Stimulated activated CD4-positive, alpha-beta T cell treated with anti-CD3 and anti-CD28 coated beads, Interleukin-12 subunit alpha, Interleukin-12 subunit beta, amount 100 ng/mL, for 48 hours (primary cell): Measurements from ENCODE around the gene CAMKK2.
A peak's percentile ranks its signal among the peaks of the same experiment; 100 is the strongest.
"Not testable (repeated sequence)": the region's sequence is repeated elsewhere in the genome, so short reads cannot be mapped to it uniquely, and the experiment has no call there.

Source experiments
- DNase-seq, 3 donors: peaks; one replicate each; pipeline ENCODE4 v3.0.0-alpha.2; 2020; ENCODE audit warnings: low read depth in 2 of 3, low spot score in 1 of 3

Gene CAMKK2

GRCh38 chr12:121226871-121227270 is 69.6 kb downstream of the CAMKK2 start:
- DNase-seq, result not testable (repeated sequence)

GRCh38 chr12:121226399-121226798 is 70.1 kb downstream of the CAMKK2 start:
- DNase-seq, result no peak

- DNase-seq, result no peak
These were observed 71.9 kb downstream of the CAMKK2 start for GRCh38 chr12:121224591-121224990.

DNA sequence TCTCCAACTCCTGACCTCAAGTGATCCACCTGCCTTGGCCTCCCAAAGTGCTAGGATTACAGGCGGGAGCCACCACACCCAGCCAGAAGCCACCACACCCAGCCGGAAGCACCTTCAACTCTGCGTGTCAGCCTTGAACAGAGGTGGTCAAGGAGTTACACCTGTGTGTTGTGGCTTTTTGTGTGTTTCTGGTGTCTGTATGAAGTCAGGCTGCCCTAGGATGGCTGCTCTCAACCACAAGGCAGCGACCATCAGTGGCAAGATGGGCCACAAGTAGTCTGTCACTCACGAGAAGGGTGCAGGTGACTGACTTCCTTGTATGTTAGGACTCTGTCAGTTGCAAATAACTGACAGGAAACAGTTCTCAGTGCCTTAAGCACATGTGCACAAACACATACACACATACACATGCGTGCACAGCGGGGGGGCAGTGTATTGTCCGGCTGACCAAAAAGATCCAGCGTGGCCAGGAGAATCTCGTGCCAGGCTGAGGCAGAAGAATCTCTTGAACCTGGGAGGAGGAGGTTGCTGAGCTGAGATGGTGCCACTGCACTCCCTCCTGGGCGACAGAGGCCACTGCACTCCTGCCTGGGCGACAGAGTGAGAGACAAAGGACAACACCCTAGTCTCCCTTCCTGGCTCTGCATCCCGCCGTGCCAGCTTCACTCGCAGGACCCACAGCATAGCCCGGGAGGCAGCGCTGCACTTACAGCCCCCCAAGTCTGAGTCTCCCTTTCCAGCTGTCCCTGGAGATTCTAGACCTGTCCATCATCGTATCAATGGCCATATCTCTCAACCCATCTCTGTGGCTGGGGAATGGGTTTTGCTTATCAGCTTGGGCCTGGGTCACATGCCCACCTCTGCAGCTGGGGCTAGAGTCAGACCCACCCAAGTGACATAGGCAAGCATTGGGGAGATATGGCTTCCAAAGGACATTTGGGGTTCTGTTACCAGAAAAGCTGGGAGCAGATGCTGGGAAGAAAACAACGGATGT is 72.9 kb downstream of the CAMKK2 start:
- no peak for DNase-seq

GRCh38 chr12:121222847-121223246 is 73.7 kb downstream of the CAMKK2 start:
- no peak for DNase-seq

DNA sequence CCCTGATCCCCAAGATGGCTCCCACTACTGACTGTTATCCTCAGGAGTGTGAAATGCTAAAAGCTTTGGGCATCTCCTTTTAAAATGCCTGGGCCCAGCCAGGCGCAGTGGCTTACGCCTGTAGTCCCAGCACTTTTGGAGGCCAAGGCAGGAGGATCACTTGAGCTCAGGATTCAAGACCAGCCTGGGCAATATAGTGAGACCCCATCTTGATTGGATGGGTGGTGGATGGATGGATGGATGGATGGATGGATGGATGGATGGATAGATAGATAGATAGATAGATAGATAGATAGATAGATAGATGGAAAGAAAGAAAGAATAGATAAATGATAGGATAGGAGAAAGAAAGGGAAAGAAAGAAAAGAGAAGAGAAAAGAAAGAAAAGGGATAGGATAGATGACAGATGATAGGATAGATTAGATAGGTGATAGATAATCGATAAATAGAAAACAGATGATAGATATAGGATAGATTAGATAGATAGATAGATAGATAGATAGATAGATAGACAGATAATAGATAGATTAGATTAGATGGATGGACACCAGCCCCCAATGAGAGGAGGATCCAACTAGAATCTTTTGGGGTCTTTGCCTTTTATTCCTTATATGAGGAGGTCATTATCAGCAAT is 77.0 kb downstream of the CAMKK2 start:
- DNase-seq, result no peak

GRCh38 chr12:121218588-121219352 is 77.7 kb downstream of the CAMKK2 start:
- no peak for DNase-seq

DNA sequence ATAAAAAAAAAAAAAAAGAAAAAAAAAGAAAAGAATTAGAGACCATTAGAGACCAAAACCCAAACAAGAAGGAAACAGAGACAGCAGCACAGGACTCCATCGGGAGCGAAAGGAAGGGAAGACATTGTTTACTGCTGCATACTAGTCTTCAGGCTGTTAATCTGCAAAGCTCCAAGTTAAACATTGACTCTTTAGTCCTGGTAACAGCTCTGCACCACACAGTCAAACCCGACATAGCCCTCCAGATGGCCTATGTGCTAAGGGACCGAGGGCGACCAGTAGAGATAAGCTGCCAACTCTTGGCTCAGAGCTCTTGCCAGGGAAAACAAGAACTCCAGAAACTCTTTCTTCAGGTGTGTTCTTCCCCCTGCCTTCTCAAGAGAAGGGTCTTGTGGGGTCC is 78.7 kb downstream of the CAMKK2 start:
- DNase-seq, result no peak

GRCh38 chr12:121217063-121217462 is 79.4 kb downstream of the CAMKK2 start:
- DNase-seq, result no peak

DNA sequence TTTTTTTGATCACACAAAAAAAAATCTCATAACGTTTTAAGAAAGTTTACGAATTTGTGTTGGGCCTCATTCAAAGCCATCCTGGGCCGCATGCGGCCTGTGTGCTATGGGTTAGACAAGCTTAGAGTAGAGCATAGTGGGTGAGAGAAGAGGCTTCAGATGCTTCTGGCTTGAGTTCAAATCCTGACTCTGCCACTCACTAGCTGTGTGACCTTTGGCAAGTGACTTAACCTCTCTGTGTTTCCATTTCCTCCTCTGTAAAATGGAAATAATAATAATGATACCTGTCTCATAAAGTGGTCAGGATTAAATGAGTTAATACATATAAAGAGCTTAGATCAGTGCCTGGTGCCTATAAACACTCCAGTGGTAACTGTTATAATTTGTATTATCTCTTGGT is 80.4 kb downstream of the CAMKK2 start:
- DNase-seq, result no peak

GRCh38 chr12:121214855-121215745 is 81.4 kb downstream of the CAMKK2 start:
- no peak for DNase-seq

GRCh38 chr12:121214166-121214777 is 82.2 kb downstream of the CAMKK2 start:
- no peak for DNase-seq

DNA sequence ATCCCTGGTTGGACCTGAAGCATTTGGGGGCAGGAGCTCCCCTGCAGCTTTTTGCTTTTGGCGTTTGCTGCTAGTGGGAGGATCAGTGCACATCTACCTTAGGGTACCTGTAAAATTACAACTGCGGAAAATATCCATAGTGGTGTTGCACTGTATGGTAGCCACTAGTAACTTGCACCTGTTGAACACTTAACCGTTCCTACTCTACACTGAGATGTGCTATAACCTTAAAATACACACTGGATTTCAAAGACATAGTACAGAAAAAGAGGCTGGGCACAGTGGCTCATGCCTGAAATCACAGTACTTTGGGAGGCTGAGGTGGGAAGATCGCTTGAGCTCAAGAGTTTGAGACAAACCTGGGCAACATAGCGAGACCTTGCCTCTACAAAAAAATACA is 83.6 kb downstream of the CAMKK2 start:
- DNase-seq, result no peak

DNA sequence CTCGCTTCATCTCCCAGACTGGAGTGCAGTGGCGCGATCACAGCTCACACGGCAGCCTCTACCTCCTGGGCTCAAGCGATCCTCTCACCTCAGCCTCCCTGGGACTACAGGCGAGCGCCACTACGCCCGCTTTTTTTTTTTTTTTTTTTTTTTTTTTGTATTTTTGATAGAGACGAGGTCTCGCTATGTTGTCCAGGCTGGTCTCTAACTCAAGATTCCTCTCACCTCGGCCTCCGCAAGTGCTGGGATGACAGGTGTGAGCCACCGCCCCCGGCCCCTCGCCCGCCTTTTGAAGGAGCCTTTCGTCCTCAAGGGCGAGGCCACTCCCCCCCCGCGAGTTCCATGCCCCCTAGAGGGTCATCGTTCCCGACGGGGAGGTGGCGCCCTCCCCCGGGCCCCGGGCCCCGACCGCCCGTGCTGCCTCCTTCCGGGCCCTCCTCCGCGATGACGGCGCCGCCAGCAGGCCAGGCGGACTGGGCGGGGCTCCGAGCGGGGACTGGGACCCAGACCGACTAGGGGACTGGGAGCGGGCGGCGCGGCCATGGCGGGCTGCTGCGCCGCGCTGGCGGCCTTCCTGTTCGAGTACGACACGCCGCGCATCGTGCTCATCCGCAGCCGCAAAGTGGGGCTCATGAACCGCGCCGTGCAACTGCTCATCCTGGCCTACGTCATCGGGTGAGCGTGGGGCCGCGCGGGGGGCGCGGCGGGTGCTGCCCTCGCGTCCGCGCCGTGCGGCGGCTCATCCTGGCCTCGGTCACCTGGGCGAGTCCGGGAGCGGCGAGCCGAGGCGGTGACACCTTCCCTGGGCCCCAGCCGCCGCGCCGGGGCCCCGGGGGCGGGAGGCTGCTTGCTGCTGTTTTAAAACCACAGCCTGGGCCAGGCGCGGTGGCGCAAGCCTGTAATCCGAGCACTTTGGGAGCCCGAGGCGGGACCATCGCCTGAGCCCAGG is 86.6 kb downstream of the CAMKK2 start, which contains the start of gene P2RX4:
TSS of gene P2RX4 (plus strand) at position 506 of the 949 bp plus-strand sequence. CDS start at position 542, 36 bp downstream.
- DNase-seq, result peak; percentile 72 to 84 (median 74)

GRCh38 chr12:121209221-121209620 is 87.3 kb downstream of the CAMKK2 start:
- no peak for DNase-seq

GRCh38 chr12:121208571-121208970 is 87.9 kb downstream of the CAMKK2 start:
- not testable (repeated sequence) for DNase-seq

DNA sequence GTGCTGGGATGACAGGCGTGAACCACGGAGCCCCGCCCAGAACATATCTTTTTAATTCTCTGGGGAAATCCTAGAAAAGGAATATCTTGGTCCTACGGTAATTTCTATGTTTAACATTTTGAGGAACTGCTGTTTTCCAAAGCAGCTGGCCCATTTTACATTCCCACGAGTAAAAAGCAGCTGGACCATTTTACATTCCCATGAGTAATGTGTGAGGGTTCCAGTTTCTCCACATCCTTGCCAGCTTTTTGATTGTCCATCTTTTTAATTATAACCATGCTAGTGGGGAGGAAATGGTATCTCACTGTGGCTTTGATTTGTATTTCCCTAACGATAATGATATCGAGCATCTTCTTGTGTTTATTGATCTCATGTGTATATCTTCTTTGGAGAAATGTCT is 91.0 kb downstream of the CAMKK2 start:
- no peak for DNase-seq

DNA sequence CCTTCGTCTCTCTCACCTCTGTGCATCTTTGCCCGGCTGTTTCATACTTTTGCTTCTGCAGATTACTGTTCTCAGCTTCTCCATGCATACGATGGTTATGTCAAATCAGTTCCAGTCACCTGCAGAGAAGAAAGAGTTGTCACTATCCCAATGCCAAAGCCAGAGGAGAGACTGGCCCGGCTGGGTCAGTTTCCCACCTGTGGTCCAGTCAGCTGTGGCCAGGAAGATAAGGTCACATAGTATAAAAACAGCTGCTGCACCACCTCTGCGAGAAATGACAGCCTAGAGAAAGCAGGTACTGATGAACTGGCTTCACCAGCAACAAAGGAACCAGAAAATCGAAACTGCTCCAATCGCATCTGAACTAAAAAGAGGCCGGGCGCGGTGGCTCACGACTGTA is 93.0 kb downstream of the CAMKK2 start:
- no peak for DNase-seq
